ENCODE results near the gene CACFD1. TPM values are rescaled to one million over a fixed set of nuclear protein-coding genes. Genes with fewer than 3 reads are reported as not detected.
A peak's percentile ranks its signal among the peaks of the same experiment; 100 is the strongest.

CACFD1 gene
- polyA plus RNA-seq, 1 donor: 18.5 TPM

- DNase-seq: no peak
Observed at GRCh38 chr9:133502112-133502511, 42.3 kb downstream of the CACFD1 start.

- no peak for DNase-seq
Observed at GRCh38 chr9:133505186-133505830, 45.5 kb downstream of the CACFD1 start.

GRCh38 chr9:133505901-133506652, 46.3 kb downstream of the CACFD1 start:
- no peak for DNase-seq

GRCh38 chr9:133506653-133507038, 46.9 kb downstream of the CACFD1 start:
- no peak for DNase-seq

GRCh38 chr9:133507246-133507965, 47.6 kb downstream of the CACFD1 start:
- no peak for DNase-seq

- DNase-seq: no peak
Observed at GRCh38 chr9:133508046-133508445, 48.3 kb downstream of the CACFD1 start.

GRCh38 chr9:133509179-133510083, 49.7 kb downstream of the CACFD1 start:
- DNase-seq: no peak

- peak; percentile 46 for DNase-seq
Observed at GRCh38 chr9:133510926-133511505, 51.2 kb downstream of the CACFD1 start.

- no peak for DNase-seq
Observed at GRCh38 chr9:133511607-133512006, 51.8 kb downstream of the CACFD1 start.

GRCh38 chr9:133512253-133513213, 52.8 kb downstream of the CACFD1 start:
- no peak for DNase-seq

- DNase-seq: no peak
Observed at GRCh38 chr9:133513214-133514100, 53.7 kb downstream of the CACFD1 start.

- peak; percentile 43 for DNase-seq
Observed at GRCh38 chr9:133514460-133515239, 54.9 kb downstream of the CACFD1 start.

- DNase-seq: no peak
Observed at GRCh38 chr9:133515240-133515610, 55.4 kb downstream of the CACFD1 start.

GRCh38 chr9:133515615-133516255, 56.0 kb downstream of the CACFD1 start:
- no peak for DNase-seq

GRCh38 chr9:133516256-133516960, 56.6 kb downstream of the CACFD1 start:
- DNase-seq: no peak

- DNase-seq: no peak
Observed at GRCh38 chr9:133516961-133517350, 57.2 kb downstream of the CACFD1 start.

GRCh38 chr9:133517711-133518110, 57.9 kb downstream of the CACFD1 start:
- DNase-seq: no peak

GRCh38 chr9:133518200-133518599, 58.4 kb downstream of the CACFD1 start:
- DNase-seq: no peak
